GM18502 (cell line): ENCODE data around the gene PAWR.
"Not testable (repeated sequence)": the region's sequence is repeated elsewhere in the genome, so short reads cannot be mapped to it uniquely, and the experiment has no call there.

Experiments
- ATAC-seq: cut with Tn5 transposase; IDR thresholded peaks from one replicate; pipeline ENCODE4 v1.9.1; 2021; ENCODE audit warnings: mild to moderate bottlenecking; ENCODE audit not compliant: unreplicated experiment, poor library complexity

Gene PAWR

DNA sequence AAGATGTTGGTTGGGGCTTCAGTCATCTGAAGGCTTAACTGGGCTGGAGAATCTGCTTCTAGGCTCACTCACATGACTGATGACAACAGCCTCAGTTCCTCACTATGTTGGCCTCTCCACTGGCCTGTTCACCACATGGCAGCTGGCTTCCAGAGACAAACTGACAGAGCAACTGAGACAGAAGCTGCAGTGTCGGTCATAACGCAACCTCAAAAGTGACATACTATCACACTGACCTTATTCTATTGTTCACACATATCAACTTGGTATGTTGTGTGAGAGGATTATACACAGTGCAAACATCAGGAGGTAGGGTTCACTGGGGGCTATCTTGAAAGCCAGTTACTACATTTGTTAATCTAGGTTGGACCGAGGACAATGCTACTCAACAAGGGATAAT lies 92.9 kb downstream of the PAWR start:
- no peak for ATAC-seq

DNA sequence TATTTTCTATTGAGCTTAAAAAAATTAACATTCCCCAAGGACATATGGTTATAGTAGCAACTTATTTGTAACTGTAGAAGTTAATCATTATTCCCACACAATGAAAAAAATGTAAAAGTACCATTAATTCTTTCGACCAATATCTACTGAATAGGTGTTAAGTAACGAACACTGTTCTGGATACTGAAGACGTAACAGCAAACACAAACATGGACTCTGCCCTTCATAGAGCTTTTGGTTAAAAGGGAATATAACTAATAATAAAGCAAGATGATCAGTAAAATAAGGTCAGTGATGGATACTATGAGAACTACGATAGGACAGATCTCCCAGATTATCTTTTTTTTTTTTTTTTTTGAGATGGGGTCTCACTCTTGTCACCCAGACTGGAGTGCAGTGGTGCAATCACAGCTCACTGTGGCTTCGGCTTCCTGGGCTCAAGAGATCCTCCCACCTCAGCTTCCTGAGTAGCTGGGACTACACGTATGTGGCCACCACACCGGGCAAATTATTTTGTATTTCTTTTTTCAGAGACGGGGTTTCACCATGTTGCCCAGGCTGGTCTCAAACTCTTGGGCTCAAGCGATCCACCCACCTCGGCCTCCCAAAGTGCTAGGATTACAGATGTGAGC lies 93.9 kb downstream of the PAWR start:
- ATAC-seq: no peak

DNA sequence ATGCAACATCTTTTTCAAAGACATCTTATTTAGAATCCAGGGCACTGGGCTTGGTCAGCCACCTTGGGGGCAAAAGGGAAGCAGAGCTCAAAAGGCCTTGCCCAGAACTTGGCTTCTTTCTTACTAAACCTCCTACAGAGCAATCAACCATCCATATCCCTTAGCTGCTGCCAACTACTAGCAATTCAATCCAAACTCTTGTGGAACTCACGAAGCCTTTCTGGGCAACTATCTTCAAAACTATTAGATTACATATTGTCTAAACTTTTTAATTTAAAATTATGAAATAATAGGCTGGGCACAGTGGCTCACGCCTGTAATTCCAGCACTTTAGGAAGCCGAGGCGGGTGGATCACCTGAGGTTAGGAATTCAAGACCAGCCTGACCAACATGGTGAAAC lies 95.5 kb downstream of the PAWR start:
- ATAC-seq: no peak

DNA sequence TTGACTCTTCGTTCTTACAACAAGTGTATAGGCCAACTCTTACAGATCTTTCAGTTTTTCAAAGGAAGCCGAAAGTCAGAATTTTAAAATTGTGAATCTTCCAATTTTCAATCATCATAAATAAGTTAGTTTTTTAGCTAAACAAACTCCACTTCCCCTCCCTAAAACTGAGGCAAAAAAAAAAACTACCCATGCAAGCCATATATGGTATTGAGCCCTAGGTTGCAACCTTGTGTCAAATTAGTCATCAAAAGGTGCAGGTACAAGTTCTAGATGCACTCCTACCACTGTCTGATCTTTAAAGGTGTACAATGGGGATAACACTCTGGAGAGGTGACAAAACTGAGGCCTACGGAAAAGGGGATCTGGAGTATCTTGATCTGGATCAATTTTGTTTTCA lies 97.9 kb downstream of the PAWR start:
- no peak for ATAC-seq

DNA sequence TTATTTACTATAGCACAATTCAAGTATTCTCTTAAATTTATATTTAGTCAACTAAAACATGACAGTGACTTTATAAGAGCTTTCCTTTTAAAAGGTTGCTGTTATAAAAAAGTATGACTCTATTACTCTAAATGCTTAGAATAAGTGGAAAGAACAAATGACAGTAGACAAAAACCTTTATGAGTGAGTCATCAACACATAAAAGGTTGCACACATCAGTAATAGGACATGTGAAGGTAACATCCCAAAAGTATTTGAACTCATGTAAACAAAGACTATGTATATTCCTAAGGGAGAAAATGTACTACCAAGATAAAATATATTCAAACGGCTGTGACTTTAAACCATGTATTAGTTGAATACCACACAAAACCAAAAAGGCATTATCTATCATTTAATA lies 98.8 kb downstream of the PAWR start:
- ATAC-seq: no peak

DNA sequence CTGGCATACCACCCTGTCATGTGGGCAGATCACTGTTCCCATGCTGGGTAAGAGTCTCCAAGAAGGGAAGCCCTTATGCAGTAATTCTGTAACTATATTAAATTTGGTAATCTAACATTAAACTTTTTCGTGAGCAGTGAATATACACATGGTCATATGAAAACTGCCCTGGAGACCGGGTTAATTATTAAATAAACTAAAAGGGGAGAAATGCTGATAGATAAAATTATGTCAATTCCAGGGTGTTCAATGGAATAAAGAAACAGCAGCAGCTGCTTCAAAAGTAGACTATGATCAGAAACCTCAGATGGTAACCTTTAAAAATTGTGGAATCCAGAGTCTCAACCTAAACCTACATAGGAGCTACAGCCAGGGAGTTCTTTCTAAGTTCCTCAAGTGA lies 100.0 kb downstream of the PAWR start:
- ATAC-seq: no peak

DNA sequence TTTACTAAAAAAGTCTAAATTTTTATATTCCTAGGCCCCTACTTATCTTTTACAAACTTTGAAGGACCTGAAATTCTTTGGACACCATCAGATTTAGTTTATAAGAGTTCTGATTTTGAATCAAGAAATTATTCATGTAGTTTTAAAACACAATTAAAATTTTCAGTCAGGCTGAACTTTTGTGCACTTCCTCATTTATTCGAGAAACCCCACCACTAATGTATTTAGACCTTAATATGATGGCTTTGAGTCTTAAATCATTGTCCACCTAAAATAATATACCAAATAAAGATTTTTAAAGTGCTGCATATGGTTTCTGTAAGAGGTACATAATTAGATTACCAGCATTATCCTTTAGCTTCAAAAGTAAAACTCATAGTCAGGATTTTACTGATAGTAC lies 103.4 kb downstream of the PAWR start:
- ATAC-seq: no peak

DNA sequence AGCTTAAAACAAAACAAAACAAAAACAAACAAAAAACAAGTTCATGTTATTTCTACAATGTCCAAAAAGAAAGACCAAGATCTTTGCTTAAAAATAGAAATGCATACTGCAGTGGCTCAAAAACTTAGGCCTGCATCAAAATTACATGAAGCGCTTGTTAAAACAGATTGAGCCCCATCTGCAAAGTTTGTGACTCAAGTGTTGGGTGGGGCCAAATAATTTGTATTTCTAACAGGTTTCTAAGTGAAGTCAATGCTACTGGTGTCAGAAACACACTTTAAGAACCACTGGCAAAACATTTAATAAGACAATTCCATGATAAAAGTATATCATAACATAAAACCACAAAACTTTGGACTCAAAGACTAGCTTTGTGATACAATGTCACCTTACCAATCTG lies 105.6 kb downstream of the PAWR start:
- ATAC-seq: no peak

DNA sequence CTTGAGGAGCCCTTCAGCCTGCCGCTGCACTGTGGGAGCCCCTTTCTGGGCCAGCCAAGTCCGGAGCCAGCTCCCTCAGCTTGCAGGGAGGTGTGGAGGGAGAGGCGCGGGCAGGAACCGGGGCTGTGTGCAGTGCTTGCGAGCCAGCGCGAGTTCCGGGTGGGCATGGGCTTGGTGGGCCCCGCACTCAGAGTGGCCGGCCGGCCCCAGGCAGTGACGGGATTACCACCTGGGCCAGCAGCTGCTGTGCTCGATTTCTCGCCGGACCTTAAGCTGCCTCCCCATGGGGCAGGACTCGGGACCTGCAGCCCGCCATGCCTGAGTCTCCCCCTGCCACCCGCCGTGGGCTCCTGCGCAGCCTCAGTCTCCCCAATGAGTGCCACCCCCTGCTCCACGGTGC lies 116.9 kb downstream of the PAWR start:
- no peak for ATAC-seq

DNA sequence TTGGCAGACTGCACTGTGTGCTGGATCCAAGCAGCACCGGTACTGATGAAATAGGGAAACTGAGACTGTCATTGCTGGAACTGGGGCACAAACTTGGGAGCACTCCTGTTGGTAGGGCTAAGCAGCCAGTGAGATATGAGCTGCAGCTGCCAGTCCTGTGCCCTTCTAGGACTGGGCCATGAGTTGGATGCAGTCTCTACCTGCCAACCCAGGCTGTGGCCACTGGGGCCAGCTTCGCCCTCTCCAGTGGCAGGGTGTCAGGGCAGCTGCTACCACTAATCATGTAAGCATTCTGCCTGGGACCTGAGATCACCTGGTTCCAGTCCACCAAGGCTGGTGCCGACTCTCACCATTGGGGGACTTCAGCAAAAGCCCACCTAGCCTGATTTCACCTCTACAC lies 121.1 kb downstream of the PAWR start:
- no peak for ATAC-seq

DNA sequence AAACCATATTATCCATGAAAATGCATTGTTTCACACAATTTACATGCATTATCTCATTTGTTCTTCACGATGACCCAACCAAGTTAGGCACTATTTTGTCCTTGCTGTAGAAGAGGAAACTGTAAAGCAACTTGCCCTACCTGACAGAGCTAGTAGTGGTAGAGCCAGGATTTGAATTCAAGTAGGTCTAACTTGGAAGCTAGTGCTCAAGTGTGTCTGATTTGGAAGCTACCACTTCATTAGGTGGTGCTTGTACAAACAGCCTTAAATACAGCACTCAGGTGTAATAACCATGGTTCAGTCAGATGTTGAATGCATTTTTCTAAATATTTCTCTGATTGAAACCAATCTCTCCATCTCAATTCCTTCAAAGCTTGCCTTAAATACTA lies 123.6 kb downstream of the PAWR start:
- ATAC-seq: no peak

DNA sequence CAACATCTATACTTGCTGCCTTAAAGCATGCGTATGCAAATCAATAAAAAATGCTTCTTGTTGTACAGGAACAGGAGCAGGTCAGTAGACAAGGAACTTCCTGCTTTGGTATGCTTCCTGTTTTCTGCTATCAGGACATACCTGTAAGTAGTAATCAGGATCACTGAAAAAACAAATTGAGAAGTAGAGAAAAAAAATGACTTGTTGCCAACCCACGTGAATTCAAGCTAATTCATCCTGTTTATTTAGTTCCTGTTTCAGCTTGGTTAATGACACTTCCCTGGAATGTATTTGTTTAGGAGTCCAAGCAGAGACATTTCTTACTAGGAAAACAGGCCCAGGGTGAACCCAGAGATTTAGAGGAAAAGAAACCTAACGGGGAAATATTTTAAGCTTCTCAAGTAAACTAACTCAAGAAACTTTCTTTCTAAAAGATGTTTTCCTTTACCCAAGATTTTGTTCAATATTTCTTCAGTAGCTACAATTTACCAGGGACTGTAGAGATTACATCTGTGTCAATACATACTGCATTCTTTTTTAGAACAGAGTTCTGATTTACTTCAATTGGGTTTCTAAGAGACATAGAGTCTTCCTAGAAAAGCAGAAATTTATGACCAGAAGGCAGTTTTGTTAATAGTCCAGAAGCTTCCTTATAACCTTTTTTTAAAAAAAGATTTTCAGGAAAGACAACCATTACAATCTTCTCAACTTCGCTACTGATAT lies 124.2 kb downstream of the PAWR start:
- ATAC-seq: no peak

DNA sequence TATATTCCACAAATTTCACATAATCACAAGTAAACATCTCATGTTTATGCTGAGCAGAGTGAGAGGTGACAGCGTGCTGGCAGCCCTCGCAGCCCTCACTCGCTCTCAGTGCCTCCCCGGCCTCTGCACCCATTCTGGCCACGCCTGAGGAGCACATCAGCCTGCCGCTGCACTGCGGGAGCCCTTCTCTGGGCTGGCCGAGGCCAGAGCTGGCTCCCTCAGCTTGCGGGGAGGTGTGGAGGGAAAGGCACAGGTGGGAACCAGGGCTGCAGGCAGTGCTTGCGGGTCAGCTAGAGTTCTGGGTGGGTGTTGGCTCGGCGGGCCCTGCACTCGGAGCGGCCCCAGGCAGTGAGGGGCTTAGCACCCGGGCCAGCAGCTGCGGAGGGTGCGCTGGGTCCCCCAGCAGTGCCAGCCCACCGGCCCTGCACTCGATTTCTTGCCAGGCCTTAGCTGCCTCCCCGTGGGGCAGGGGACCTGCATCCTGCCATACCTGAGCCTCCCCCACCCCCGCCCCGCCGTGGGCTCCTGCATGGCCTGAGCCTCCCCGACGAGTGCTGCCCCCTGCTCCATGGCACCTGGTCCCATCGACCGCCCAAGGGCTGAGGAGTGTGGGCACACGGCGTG lies 125.9 kb downstream of the PAWR start:
- ATAC-seq: not testable (repeated sequence)

DNA sequence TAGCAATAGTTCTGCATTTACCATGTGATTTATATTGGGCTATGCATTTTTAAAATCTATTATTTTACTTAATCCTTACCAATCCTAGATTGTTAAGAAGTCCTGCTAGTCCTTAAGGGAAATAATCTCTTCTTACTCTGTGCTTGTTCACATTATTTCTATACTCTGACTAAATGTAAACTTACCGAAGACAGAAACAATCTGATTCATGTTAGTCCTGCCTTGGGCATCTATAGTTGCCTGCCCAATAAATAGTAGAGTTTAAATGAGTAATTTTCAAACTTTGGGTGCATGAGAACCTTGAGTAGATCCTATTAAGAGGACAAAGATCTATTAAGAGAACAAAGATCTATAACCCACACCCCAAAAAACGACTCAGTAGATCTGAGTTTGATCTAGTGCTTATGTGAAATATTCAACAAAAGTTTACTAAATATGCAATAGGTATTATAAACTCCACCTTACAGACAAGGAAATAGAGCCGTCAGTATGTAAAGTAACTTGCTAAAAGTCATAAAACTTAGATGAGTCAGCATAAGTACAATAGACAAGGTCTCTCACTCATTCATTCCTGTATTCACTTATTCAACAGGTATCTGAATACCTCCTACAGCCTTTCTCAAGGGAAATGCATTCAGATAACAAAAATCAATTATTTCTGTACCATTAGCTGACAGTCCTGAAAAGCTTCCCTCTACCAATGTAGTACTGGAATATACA lies 127.6 kb downstream of the PAWR start:
- ATAC-seq: no peak

DNA sequence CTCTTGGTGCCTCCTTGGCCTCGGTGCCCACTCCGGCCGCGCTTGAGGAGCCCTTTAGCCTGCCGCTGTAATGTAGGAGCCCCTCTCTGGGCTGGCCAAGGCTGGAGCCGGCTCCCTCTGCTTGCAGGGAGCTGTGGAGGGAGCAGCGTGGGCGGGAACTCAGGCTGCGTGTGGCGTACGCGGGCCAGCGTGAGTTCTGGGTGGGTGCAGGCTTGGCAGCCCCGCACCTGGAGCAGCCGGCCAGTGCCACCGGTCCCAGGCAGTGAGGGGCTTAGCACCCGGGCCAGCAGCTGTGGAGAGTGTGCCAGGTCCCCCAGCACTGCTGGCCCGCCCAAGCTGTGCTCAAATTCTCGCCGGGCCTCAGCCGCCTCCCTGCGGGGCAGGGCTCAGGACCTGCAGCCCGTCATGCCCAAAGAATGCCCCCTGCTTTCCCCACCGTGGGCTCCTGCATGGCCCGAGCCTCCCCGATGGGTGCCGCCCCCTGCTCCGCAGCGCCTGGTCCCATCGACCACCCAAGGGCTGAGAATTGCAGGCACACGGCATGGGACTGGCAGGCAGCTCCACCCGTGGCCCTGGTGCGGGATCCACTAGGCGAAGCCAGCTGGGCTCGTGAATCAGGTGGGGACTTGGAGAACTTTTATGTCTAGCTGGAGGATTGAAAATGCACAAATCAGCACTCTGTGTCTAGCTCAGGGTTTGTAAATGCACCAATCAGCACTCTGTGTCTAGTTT lies 129.2 kb downstream of the PAWR start:
- ATAC-seq: no peak

DNA sequence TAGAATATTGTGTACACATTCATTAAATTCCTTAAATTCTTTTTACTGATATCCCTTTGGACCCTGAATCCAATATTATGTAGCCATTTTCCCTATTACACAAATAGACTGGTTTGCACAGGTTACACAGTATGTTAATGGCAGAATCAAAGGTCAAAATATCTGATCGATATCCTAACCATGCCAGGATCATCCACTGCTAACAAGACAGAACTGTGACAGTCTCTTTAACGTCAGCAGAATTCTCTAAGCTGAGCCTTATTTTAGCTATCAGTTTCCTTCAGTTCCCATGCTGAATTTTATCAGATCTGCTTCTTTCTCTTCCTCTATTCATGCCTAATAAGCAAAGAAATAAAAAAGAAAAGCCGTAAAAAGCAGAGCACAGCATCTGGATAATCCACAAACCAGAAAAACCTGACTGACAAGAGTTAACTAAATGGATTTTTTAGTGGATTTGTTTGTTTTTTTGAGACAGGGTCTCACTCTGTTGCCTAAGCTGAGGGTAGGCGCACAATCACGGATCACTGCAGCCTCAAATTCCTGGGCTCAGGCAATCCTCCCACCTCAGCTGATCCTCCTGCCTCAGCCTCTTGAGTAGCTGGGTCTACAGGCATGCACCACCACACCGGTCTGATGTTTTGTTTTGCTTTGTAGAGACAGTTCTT lies 130.4 kb downstream of the PAWR start:
- ATAC-seq: no peak

DNA sequence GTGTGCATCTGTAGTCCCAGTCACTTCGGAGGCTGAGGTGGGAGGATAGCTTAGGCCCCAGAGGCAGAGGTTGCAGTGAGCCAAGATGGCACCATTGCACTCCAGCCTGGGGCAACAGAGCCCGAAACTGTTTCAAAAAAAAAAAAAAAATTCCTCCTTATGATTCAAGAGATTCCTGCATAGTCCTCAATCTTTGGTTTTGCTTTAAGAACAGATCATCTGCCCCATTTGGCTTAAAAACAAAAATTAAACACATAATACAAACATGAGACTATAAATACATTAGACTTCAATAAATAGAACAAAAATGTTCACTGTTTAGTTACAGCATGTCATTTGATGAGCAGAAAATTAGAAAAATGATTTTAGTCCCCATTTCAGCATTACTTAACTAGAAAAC lies 131.2 kb downstream of the PAWR start:
- no peak for ATAC-seq

DNA sequence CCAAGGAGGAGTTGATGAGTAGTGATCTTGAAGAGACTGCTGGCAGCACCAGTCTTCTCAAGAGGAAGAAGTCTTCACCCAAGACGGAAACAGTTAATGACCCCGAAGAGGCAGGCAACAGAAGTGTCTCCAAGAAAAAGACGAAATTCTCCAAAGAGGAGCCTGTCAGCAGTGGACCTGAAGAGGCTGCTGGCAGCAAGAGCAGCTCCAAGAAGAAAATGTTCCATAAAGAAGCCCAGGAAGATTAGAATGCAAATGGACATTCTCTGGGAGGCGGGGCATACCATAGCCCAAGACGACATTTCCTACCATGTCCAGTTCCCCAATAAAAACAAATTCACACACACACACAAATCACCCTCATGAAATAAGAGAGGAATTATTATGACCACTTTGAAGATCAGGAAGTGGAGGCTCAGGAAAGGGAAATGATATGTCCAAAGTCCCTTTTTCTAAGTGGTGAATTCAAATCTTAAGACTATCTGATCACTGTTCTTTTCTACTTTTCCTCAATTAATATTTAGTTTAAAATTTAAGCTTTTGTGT lies 131.8 kb downstream of the PAWR start:
- no peak for ATAC-seq

DNA sequence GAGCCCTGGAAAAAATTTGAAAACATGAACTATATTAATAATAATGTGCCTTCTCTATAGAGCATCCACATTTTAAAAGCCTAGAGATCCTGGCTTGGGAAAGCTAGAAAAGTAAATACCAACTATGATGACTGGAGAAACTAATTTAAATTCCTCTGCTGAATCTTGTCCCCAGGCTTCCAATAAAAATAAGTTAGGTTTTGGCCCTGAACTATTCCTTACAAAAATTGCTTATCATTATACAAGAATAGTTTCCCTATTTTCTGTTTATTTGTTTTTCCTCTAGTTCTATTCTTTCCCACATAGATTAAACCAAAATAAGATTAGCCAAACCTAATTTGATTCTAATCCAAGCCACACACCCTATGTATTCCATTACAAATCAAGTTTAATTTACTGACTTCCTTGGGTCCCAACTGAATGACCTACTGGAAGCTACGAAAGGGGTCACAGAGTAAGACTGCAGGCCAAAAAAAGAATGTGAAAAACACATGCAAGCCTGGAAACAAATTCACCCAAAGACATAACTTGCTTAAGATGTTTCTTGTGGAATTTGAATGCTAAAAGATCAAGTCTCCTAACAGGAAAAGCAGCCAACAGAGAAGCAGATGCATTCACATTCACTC lies 133.0 kb downstream of the PAWR start:
- ATAC-seq: no peak
